Neuronal stem cell (in vitro differentiated cells): ENCODE results near the gene PGAP3.

Source experiments
- DNase-seq: peaks from one replicate; pipeline ENCODE4 v3.0.0-alpha.2; 2013; ENCODE audit warnings: low spot score
- H2AFZ ChIP-seq: one replicate; pipeline ENCODE4 v1.6.1; 2013; ENCODE audit warnings: mild to moderate bottlenecking, low read length, inconsistent platforms
- H2AK5ac ChIP-seq: 2 replicates; pipeline ENCODE4 v1.6.1; 2013; ENCODE audit warnings: low read depth, mild to moderate bottlenecking, inconsistent platforms, low read length, moderate library complexity, mixed read lengths
- H2BK120ac ChIP-seq: 2 replicates; pipeline ENCODE4 v1.6.1; 2013; ENCODE audit warnings: low read depth, mild to moderate bottlenecking, inconsistent platforms, low read length, moderate library complexity, mixed read lengths
- H2BK12ac ChIP-seq: one replicate; pipeline ENCODE4 v1.6.1; 2013; ENCODE audit warnings: low read length, inconsistent platforms
- H2BK15ac ChIP-seq: 2 replicates; pipeline ENCODE4 v1.6.1; 2013; ENCODE audit warnings: mild to moderate bottlenecking, low read length, inconsistent platforms, mixed read lengths
- H2BK5ac ChIP-seq: one replicate; pipeline ENCODE4 v1.6.1; 2013; ENCODE audit warnings: inconsistent platforms, mild to moderate bottlenecking, low read length, moderate library complexity
- H3K14ac ChIP-seq: one replicate; pipeline ENCODE4 v1.6.1; 2013; ENCODE audit warnings: low read length, inconsistent platforms
- H3K18ac ChIP-seq: 2 replicates; pipeline ENCODE4 v1.6.1; 2013; ENCODE audit warnings: low read length, inconsistent platforms
- H3K23ac ChIP-seq: 2 replicates; pipeline ENCODE4 v1.6.1; 2013; ENCODE audit warnings: low read depth, mild to moderate bottlenecking, mixed read lengths, low read length, inconsistent platforms; ENCODE audit not compliant: poor library complexity
- H3K27ac ChIP-seq: replicated peaks from 3 replicates; pipeline ENCODE4 v1.5.1; 2013; ENCODE audit warnings: low read length, inconsistent platforms
- H3K27me3 ChIP-seq, 3 experiments: 2 replicates each; pipeline ENCODE4 v1.6.1; 2013; ENCODE audit warnings: low read length in 3 of 3, mild to moderate bottlenecking in 2 of 3, inconsistent platforms in 1 of 3, low read depth in 1 of 3, mixed read lengths in 1 of 3, moderate library complexity in 1 of 3; ENCODE audit not compliant: control insufficient read depth in 3 of 3, insufficient read depth in 3 of 3
- H3K36me3 ChIP-seq, 2 donors: replicated peaks in 1 of 2; 2 replicates each; pipeline ENCODE4 v1.6.1; 2013; ENCODE audit warnings: low read length in 2 of 2; ENCODE audit not compliant: control insufficient read depth in 2 of 2, insufficient read depth in 2 of 2
- H3K4ac ChIP-seq: 2 replicates; pipeline ENCODE4 v1.6.1; 2013; ENCODE audit warnings: inconsistent platforms, mild to moderate bottlenecking, low read length, moderate library complexity
- H3K4me1 ChIP-seq, 2 donors: 1 replicate in 1 of 2; 2 replicates in 1 of 2; pipeline ENCODE4 v1.6.1; 2013; ENCODE audit warnings: low read length in 2 of 2, low read depth in 1 of 2; ENCODE audit not compliant: control insufficient read depth in 2 of 2, insufficient read depth in 1 of 2
- H3K4me2 ChIP-seq: one replicate; pipeline ENCODE4 v1.6.1; 2013; ENCODE audit warnings: mild to moderate bottlenecking, low read length, inconsistent platforms; ENCODE audit not compliant: insufficient read depth, poor library complexity, severe bottlenecking
- H3K4me3 ChIP-seq, 2 donors: 2 replicates each; pipeline ENCODE4 v1.5.1; 2013; ENCODE audit warnings: low read length in 2 of 2, mild to moderate bottlenecking in 2 of 2, inconsistent platforms in 1 of 2, moderate library complexity in 1 of 2
- H3K79me1 ChIP-seq: one replicate; pipeline ENCODE4 v1.6.1; 2013; ENCODE audit warnings: low read depth, mild to moderate bottlenecking, inconsistent platforms, low read length, moderate library complexity
- H3K9ac ChIP-seq: one replicate; pipeline ENCODE4 v1.6.1; 2013; ENCODE audit warnings: mild to moderate bottlenecking, low read depth, low read length, inconsistent platforms; ENCODE audit not compliant: poor library complexity
- H3K9me3 ChIP-seq, 2 donors: replicated peaks in 1 of 2; 2 replicates each; pipeline versions ENCODE3 to v1.6.1; 2013; ENCODE audit warnings: low read length in 2 of 2, mild to moderate bottlenecking in 2 of 2, inconsistent platforms in 1 of 2, low read depth in 1 of 2, mixed read lengths in 1 of 2, moderate library complexity in 1 of 2; ENCODE audit not compliant: control insufficient read depth in 2 of 2, insufficient read depth in 1 of 2
- H4K8ac ChIP-seq: one replicate; pipeline ENCODE4 v1.6.1; 2013; ENCODE audit warnings: low read depth, mild to moderate bottlenecking, inconsistent platforms, low read length, moderate library complexity
- H4K91ac ChIP-seq: one replicate; pipeline ENCODE4 v1.6.1; 2013; ENCODE audit warnings: low read length, low read depth, mild to moderate bottlenecking, inconsistent platforms; ENCODE audit not compliant: poor library complexity
- WGBS, 2 donors: extraction: QIAGEN DNeasy Blood & Tissue Kit; methylation state at CpG; one replicate each; pipeline ENCODE4 v1.1.7; 2013; ENCODE audit warnings: missing lambda C conversion rate in 2 of 2, mixed read lengths in 1 of 2; ENCODE audit not compliant: insufficient read length in 2 of 2, insufficient replicate concordance in 1 of 2; ENCODE audit errors: extremely low coverage in 2 of 2; 5-methylcytosine and 5-hydroxymethylcytosine counted together

Gene PGAP3

GRCh38 chr17:39624313-39624712 lies 63.5 kb downstream of the PGAP3 start:
- no CpG with 5 or more reads among the region's 8 CpGs for WGBS, 2 donors
- Histone ChIP-seq H3K4ac (no peak overlapping the region), H3K27me3 (peaks cover 2 to 75% (median 51%) of the 10 kb centered on the region in 3 experiments), H3K4me1 (peaks cover 11 to 16% of the 10 kb centered on the region in 2 donors), H3K14ac (no peak overlapping the region), H3K18ac (no peak overlapping the region), H3K4me3 (no peak overlapping the region), H4K91ac (no peak overlapping the region), H2BK12ac (no peak overlapping the region), H3K79me1 (no peaks in the 10 kb centered on the region), H2BK5ac (no peak overlapping the region), H3K4me2 (no peak overlapping the region), H3K36me3 (no peaks in the 10 kb centered on the region), H3K27ac (no peak overlapping the region), H2AFZ (no peak overlapping the region), H2AK5ac (no peak overlapping the region), H3K9me3 (no peaks in the 10 kb centered on the region), H4K8ac (no peak overlapping the region), H3K9ac (no peak overlapping the region), H2BK15ac (no peak overlapping the region), H2BK120ac (no peak overlapping the region), H3K23ac (no peak overlapping the region)
- no peak for DNase-seq

GRCh38 chr17:39623356-39623950 lies 64.4 kb downstream of the PGAP3 start:
- Histone ChIP-seq H3K4ac (no peak overlapping the region), H2BK120ac (no peak overlapping the region), H2AK5ac (no peak overlapping the region), H2AFZ (no peak overlapping the region), H3K4me3 (no peak overlapping the region), H3K4me1 (peaks cover 14 to 15% of the 10 kb centered on the region in 2 donors), H4K8ac (no peak overlapping the region), H3K23ac (no peak overlapping the region), H2BK12ac (no peak overlapping the region), H3K27me3 (peaks cover 7 to 75% (median 56%) of the 10 kb centered on the region in 3 experiments), H4K91ac (no peak overlapping the region), H3K79me1 (no peaks in the 10 kb centered on the region), H3K14ac (no peak overlapping the region), H3K4me2 (no peak overlapping the region), H3K9me3 (no peaks in the 10 kb centered on the region), H2BK15ac (no peak overlapping the region), H3K9ac (no peak overlapping the region), H2BK5ac (no peak overlapping the region), H3K27ac (no peak overlapping the region), H3K36me3 (no peaks in the 10 kb centered on the region), H3K18ac (no peak overlapping the region)
- DNase-seq: peak; percentile 68
- WGBS, 2 donors: no CpG with 5 or more reads among the region's 16 CpGs

- Histone ChIP-seq H3K27ac (no peak overlapping the region), H3K4me2 (no peak overlapping the region), H2BK5ac (no peak overlapping the region), H3K79me1 (no peaks in the 10 kb centered on the region), H2BK120ac (no peak overlapping the region), H2AFZ (peak overlapping the region; percentile 77), H3K9me3 (no peaks in the 10 kb centered on the region), H2BK15ac (no peak overlapping the region), H3K4me3 (no peak overlapping the region), H3K9ac (no peak overlapping the region), H3K4me1 (peaks cover 9 to 16% of the 10 kb centered on the region in 2 donors), H4K91ac (no peak overlapping the region), H4K8ac (no peak overlapping the region), H3K18ac (no peak overlapping the region), H2BK12ac (no peak overlapping the region), H2AK5ac (no peak overlapping the region), H3K27me3 (peaks cover 6 to 73% (median 54%) of the 10 kb centered on the region in 3 experiments), H3K23ac (no peak overlapping the region), H3K14ac (no peak overlapping the region), H3K36me3 (no peaks in the 10 kb centered on the region), H3K4ac (no peak overlapping the region)
- no CpG with 5 or more reads among the region's 16 CpGs for whole genome bisulfite sequencing, 2 donors
- DNase-seq: no peak
Measured at GRCh38 chr17:39622380-39623006, 65.4 kb downstream of the PGAP3 start.

GRCh38 chr17:39621523-39622379 lies 66.1 kb downstream of the PGAP3 start:
- Histone ChIP-seq H2BK120ac (no peak overlapping the region), H2AK5ac (no peak overlapping the region), H2BK15ac (no peak overlapping the region), H4K8ac (no peak overlapping the region), H3K4me2 (no peak overlapping the region), H3K14ac (no peak overlapping the region), H3K23ac (no peak overlapping the region), H3K36me3 (no peaks in the 10 kb centered on the region), H2AFZ (peak overlapping the region; percentile 77), H3K9me3 (no peaks in the 10 kb centered on the region), H3K4me1 (peaks cover 9 to 12% of the 10 kb centered on the region in 2 donors), H3K4me3 (no peak overlapping the region), H3K27ac (no peak overlapping the region), H2BK12ac (no peak overlapping the region), H3K79me1 (no peaks in the 10 kb centered on the region), H3K18ac (no peak overlapping the region), H4K91ac (no peak overlapping the region), H2BK5ac (no peak overlapping the region), H3K27me3 (peaks cover 10 to 73% (median 54%) of the 10 kb centered on the region in 3 experiments), H3K9ac (no peak overlapping the region), H3K4ac (no peak overlapping the region)
- peak; percentile 90 for DNase-seq
- no CpG with 5 or more reads among the region's 26 CpGs for WGBS, 2 donors
